B cell (primary cell): ENCODE measurements around the gene SUCLG1. TPM values are rescaled to one million over a fixed set of nuclear protein-coding genes. Genes with fewer than 3 reads are reported as not detected.

Source experiments
- ATAC-seq: fragments of 200-7000 bp; cut with Tn5 transposase; one replicate; pipeline ENCODE4 v1.10.0; 2021; ENCODE audit warnings: low read depth, mild to moderate bottlenecking, moderate number of reproducible peaks, moderate library complexity
- CTCF ChIA-PET: fragments of 350-600 bp; sonication (Branson Sonifier 250); formaldehyde crosslinking; loops from one replicate; lab custom pipeline; 2021; ENCODE audit warnings: antibody characterized with exemption, inconsistent platforms; lab: Charles Lee
- POLR2A ChIA-PET: fragments of 350-600 bp; sonication (Branson Sonifier 250); formaldehyde crosslinking; loops from one replicate; lab custom pipeline; 2021; ENCODE audit warnings: antibody characterized with exemption; lab: Charles Lee
- DNase-seq: peaks from one replicate; pipeline ENCODE4 v3.0.0; 2013
- H2AFZ ChIP-seq: 2 replicates; pipeline ENCODE4 v1.6.1; 2012; ENCODE audit warnings: mild to moderate bottlenecking, low read depth, low read length; ENCODE audit not compliant: insufficient read depth, poor library complexity, severe bottlenecking
- H3K27ac ChIP-seq, 2 donors: 1 replicate in 1 of 2; 2 replicates in 1 of 2; pipeline ENCODE4 v1.5.1; 2012 to 2013; ENCODE audit warnings: low read length in 2 of 2, mild to moderate bottlenecking in 2 of 2, moderate library complexity in 1 of 2
- H3K27me3 ChIP-seq, 4 experiments: fragments of 200-600 bp in 1 of 4; sonication (generic) in 1 of 4; replicated peaks in 1 of 4; 1 replicate in 2 of 4; 2 replicates in 2 of 4; pipeline versions ENCODE4 v1.6.1 to v1.7.0; 2013 to 2016; ENCODE audit warnings: low read length in 3 of 4, mild to moderate bottlenecking in 2 of 4, mixed read lengths in 1 of 4, moderate library complexity in 1 of 4; ENCODE audit not compliant: insufficient read depth in 4 of 4, control insufficient read depth in 3 of 4; ENCODE audit errors: control extremely low read depth in 1 of 4
- H3K36me3 ChIP-seq, 2 experiments: replicated peaks in 1 of 2; 1 replicate in 1 of 2; 2 replicates in 1 of 2; pipeline versions ENCODE4 v1.6.1 to v1.7.1; 2013; ENCODE audit warnings: low read length in 1 of 2; ENCODE audit not compliant: insufficient read depth in 2 of 2, control insufficient read depth in 1 of 2; ENCODE audit errors: control extremely low read depth in 1 of 2, extremely low read depth in 1 of 2
- H3K4me1 ChIP-seq, 2 donors: fragments of 200-600 bp in 1 of 2; sonication (generic) in 1 of 2; 1 replicate in 1 of 2; 2 replicates in 1 of 2; pipeline versions ENCODE4 v1.5.1 to v1.6.1; 2013 to 2017; ENCODE audit warnings: low read length in 2 of 2; ENCODE audit not compliant: control insufficient read depth in 2 of 2, insufficient read depth in 2 of 2
- H3K4me2 ChIP-seq: replicated peaks from 2 replicates; pipeline ENCODE3; 2012; ENCODE audit warnings: mild to moderate bottlenecking, low read depth, low read length; ENCODE audit not compliant: poor library complexity, severe bottlenecking
- H3K4me3 ChIP-seq, 5 experiments: fragments of 200-600 bp in 1 of 5; sonication (generic) in 1 of 5; 1 replicate in 3 of 5; 2 replicates in 2 of 5; pipeline versions ENCODE4 v1.5.1 to v1.7.0; 2011 to 2016; ENCODE audit warnings: low read length in 4 of 5, mild to moderate bottlenecking in 4 of 5, low read depth in 2 of 5, control low read depth in 1 of 5, moderate library complexity in 1 of 5; ENCODE audit not compliant: insufficient read depth in 1 of 5; ENCODE audit errors: control extremely low read depth in 1 of 5, extremely low read depth in 1 of 5
- H3K79me2 ChIP-seq: fragments of 200-600 bp; sonication (generic); one replicate; pipeline ENCODE4 v1.6.0; 2016; ENCODE audit warnings: low read length; ENCODE audit not compliant: control insufficient read depth, insufficient read depth
- H3K9ac ChIP-seq: fragments of 200-600 bp; sonication (generic); 2 replicates; pipeline ENCODE4 v1.6.1; 2017; ENCODE audit warnings: mild to moderate bottlenecking, low read length, moderate library complexity
- H3K9me3 ChIP-seq, 3 donors: one replicate each; pipeline versions ENCODE4 v1.6.1 to v1.7.1; 2013; ENCODE audit warnings: low read length in 2 of 3; ENCODE audit not compliant: control insufficient read depth in 2 of 3, insufficient read depth in 1 of 3; ENCODE audit errors: control extremely low read depth in 1 of 3
- H4K20me1 ChIP-seq: 2 replicates; pipeline ENCODE4 v1.6.0; 2012; ENCODE audit warnings: mild to moderate bottlenecking, low read length; ENCODE audit not compliant: insufficient read depth, control insufficient read depth, poor library complexity, severe bottlenecking
- H3K27ac Mint-ChIP-seq: one replicate; pipeline ENCODE4 v1.8.0; 2021; ENCODE audit warnings: mixed read lengths
- H3K27me3 Mint-ChIP-seq: one replicate; pipeline ENCODE4 v1.8.0; 2021; ENCODE audit warnings: mixed read lengths
- H3K4me1 Mint-ChIP-seq: one replicate; pipeline ENCODE4 v1.8.0; 2021; ENCODE audit warnings: mixed read lengths
- H3K4me3 Mint-ChIP-seq: one replicate; pipeline ENCODE4 v1.8.0; 2021; ENCODE audit warnings: mixed read lengths
- H3K9me3 Mint-ChIP-seq: one replicate; pipeline ENCODE4 v1.8.0; 2022; ENCODE audit warnings: mixed read lengths; ENCODE audit not compliant: insufficient read depth
- EZH2 ChIP-seq: IDR thresholded peaks from 2 replicates; pipeline ENCODE4 v1.6.1; 2012; ENCODE audit warnings: borderline replicate concordance, low read depth, mild to moderate bottlenecking, moderate library complexity, low read length; ENCODE audit not compliant: insufficient read depth, poor library complexity, severe bottlenecking
- WGBS: methylation state at CpG from one replicate; pipeline ENCODE4 v1.1.5; 2013; ENCODE audit warnings: missing lambda C conversion rate; ENCODE audit not compliant: insufficient coverage; 5-methylcytosine and 5-hydroxymethylcytosine counted together
- intact Hi-C: fragments of 100-400 bp; cut with micrococcal nuclease; formaldehyde crosslinking; loops from one replicate; pipeline ENCODE4 v1.10.0; 2022
- polyA plus RNA-seq: library from polyadenylated mRNA; depleted of rRNA; stranded (reverse); fragments of >200 nt; gene quantifications from 2 replicates; pipeline ENCODE4 v1.2.3, GENCODE V29; 2012
- total RNA-seq, 2 donors: library from RNA; stranded (reverse); fragments of 120-200 nt in 1 of 2; gene quantifications; 1 replicate in 1 of 2; 2 replicates in 1 of 2; pipeline versions ENCODE4 v1.2.3 to v1.2.4, GENCODE V29; 2013 to 2022
- TF ChIP-seq, protein P1 (sequence below): fragments of 200-600 bp; IDR thresholded peaks from one replicate; pipeline ENCODE4 v1.8.0; 2022; ENCODE audit warnings: antibody characterized with exemption, mild to moderate bottlenecking

SUCLG1 gene
- total and polyA plus RNA-seq, 2 donors (not counting 1 experiment from before 2014, with no cell fraction given): 16.1 to 31.8 TPM

DNA sequence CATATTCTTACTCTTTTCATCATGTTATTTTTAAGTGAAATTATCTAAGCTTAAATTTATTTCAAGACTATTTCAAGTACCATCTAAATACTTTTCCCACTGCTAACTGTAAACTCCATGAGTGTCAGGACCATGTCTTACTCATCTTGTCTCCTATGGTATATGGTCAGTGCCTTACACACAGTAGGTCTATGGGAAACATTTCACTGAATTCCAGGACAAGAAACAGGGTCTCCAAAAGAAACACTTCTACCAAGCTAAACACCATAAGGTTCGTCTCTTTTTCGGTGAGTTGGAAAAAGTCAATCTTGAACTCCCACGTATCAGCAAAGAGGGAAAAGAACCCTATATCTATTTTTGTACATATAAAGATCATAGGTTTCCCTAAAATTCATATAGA lies 6.5 kb downstream of the SUCLG1 start:
- peaks cover 63% of the 10 kb centered on the region for H3K79me2 ChIP-seq
- ChIA-PET POLR2A (no interaction called here), CTCF (no interaction called here)
- intact Hi-C loops: no loop called here
- H3K4me1 Mint-ChIP-seq: peaks cover 33% of the 10 kb centered on the region
- ATAC-seq: no peak
- H3K36me3 ChIP-seq: peaks cover 2 to 4% of the 10 kb centered on the region in 2 experiments
- TF ChIP-seq, protein P1, sequence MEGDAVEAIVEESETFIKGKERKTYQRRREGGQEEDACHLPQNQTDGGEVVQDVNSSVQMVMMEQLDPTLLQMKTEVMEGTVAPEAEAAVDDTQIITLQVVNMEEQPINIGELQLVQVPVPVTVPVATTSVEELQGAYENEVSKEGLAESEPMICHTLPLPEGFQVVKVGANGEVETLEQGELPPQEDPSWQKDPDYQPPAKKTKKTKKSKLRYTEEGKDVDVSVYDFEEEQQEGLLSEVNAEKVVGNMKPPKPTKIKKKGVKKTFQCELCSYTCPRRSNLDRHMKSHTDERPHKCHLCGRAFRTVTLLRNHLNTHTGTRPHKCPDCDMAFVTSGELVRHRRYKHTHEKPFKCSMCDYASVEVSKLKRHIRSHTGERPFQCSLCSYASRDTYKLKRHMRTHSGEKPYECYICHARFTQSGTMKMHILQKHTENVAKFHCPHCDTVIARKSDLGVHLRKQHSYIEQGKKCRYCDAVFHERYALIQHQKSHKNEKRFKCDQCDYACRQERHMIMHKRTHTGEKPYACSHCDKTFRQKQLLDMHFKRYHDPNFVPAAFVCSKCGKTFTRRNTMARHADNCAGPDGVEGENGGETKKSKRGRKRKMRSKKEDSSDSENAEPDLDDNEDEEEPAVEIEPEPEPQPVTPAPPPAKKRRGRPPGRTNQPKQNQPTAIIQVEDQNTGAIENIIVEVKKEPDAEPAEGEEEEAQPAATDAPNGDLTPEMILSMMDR: no peak
- TF ChIP-seq EZH2: no peak
- no peak overlapping the region for H3K27ac Mint-ChIP-seq
- no peak overlapping the region for H3K4me2 ChIP-seq
- H3K27ac ChIP-seq: no peak overlapping the region
- WGBS: no CpG with 5 or more reads among the region's 3 CpGs
- H3K9me3 Mint-ChIP-seq: no peaks in the 10 kb centered on the region
- H3K9ac ChIP-seq: no peak overlapping the region
- no peak for DNase-seq
- H4K20me1 ChIP-seq: peaks cover 34% of the 10 kb centered on the region
- H3K27me3 Mint-ChIP-seq: no peaks in the 10 kb centered on the region
- no peak overlapping the region for H3K4me3 ChIP-seq
- H2AFZ ChIP-seq: no peak overlapping the region
- H3K4me1 ChIP-seq: peaks cover 5% of the 10 kb centered on the region in 2 donors
- no peaks in the 10 kb centered on the region for H3K9me3 ChIP-seq
- no peaks in the 10 kb centered on the region for H3K27me3 ChIP-seq
- H3K4me3 Mint-ChIP-seq: no peak overlapping the region

- no peak for DNase-seq
- H3K27me3 ChIP-seq: no peaks in the 10 kb centered on the region
- no peak for ATAC-seq
- peaks cover 53% of the 10 kb centered on the region for H3K79me2 ChIP-seq
- no peaks in the 10 kb centered on the region for H3K27me3 Mint-ChIP-seq
- H3K9ac ChIP-seq: no peak overlapping the region
- H3K4me1 ChIP-seq: no peaks in the 10 kb centered on the region
- H2AFZ ChIP-seq: no peak overlapping the region
- no peaks in the 10 kb centered on the region for H3K9me3 ChIP-seq
- H4K20me1 ChIP-seq: peaks cover 34% of the 10 kb centered on the region
- intact Hi-C loops: no loop called here
- no peak overlapping the region for H3K4me3 Mint-ChIP-seq
- no peak overlapping the region for H3K4me2 ChIP-seq
- H3K36me3 ChIP-seq: peaks cover 2 to 10% of the 10 kb centered on the region in 2 experiments
- H3K27ac Mint-ChIP-seq: no peak overlapping the region
- TF ChIP-seq EZH2: no peak
- TF ChIP-seq, protein P1: no peak
- POLR2A ChIA-PET: no interaction called here
- H3K4me1 Mint-ChIP-seq: peaks cover 24% of the 10 kb centered on the region
- no peak overlapping the region for H3K27ac ChIP-seq
- H3K4me3 ChIP-seq: no peak overlapping the region
- CTCF ChIA-PET: no interaction called here
- WGBS: 100% methylated on average over 1 of the region's 2 CpGs
- H3K9me3 Mint-ChIP-seq: no peaks in the 10 kb centered on the region
Observed at GRCh38 chr2:84451579-84451978, 7.5 kb downstream of the SUCLG1 start.
